NT2/D1 (cell line): ENCODE measurements around the gene BGN.
A peak's percentile ranks its signal among the peaks of the same experiment; 100 is the strongest.

Experiments used
- DNase-seq: peaks from one replicate; pipeline ENCODE4 v3.0.0-alpha.2; 2011; ENCODE audit warnings: low read depth, low spot score
- H3K27me3 ChIP-seq: 2 replicates; pipeline ENCODE4 v1.6.0; 2011; ENCODE audit warnings: mild to moderate bottlenecking; ENCODE audit not compliant: insufficient read length, insufficient read depth
- H3K36me3 ChIP-seq: 2 replicates; pipeline ENCODE4 v1.6.1; 2011; ENCODE audit warnings: mild to moderate bottlenecking, low read length, mixed read lengths; ENCODE audit not compliant: insufficient read depth, insufficient read length
- H3K4me1 ChIP-seq: 2 replicates; pipeline ENCODE4 v1.5.1; 2011; ENCODE audit not compliant: insufficient read depth, insufficient read length
- H3K4me3 ChIP-seq: 2 replicates; pipeline ENCODE4 v1.5.1; 2011; ENCODE audit warnings: low read depth; ENCODE audit not compliant: insufficient read length
- H3K9ac ChIP-seq: 2 replicates; pipeline ENCODE4 v1.6.0; 2011; ENCODE audit warnings: low read depth; ENCODE audit not compliant: insufficient read length
- H3K9me3 ChIP-seq: 2 replicates; pipeline ENCODE4 v1.5.1; 2011; ENCODE audit warnings: mild to moderate bottlenecking, low read length; ENCODE audit not compliant: insufficient read depth
- SUZ12 ChIP-seq: IDR thresholded peaks from 2 replicates; pipeline ENCODE4 v1.6.1; 2011; ENCODE audit not compliant: insufficient read length, insufficient read depth; ENCODE audit errors: extremely low read depth
- YY1 ChIP-seq: IDR thresholded peaks from 2 replicates; pipeline ENCODE4 v1.6.1; 2011; ENCODE audit not compliant: insufficient read length, insufficient read depth
- ZNF274 ChIP-seq: IDR thresholded peaks from 2 replicates; pipeline ENCODE4 v1.6.1; 2011; ENCODE audit warnings: mild to moderate bottlenecking, low read depth, low read length

The BGN gene

DNA sequence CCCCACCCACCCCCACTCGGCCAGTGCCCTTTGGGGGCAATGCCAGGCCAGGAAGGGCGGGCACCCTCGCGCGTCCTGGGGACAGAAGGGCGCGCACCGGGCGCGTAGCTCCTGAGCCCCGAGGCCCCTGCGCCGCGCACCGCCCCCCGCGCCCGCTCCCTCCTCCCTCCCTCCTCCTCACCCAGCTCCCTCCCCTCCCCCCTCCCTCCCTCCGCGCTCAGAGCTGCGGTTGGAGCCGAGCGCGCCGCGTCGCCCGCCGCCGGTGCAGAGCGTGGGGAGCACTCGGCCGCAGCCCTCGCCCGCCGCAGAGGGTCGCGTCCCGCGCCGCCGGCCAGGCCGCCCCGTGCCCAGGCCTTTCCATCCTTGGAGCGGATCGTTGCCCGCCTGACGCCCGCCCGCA lies 22.6 kb downstream of the BGN start, which contains the start of gene ATP2B3:
ATP2B3 (plus strand) TSS at position 220 of the 400 bp plus-strand sequence. CDS start 18,606 bp downstream, outside the sequence.
- Histone ChIP-seq H3K9me3 (no peaks in the 10 kb centered on the region), H3K9ac (no peak within 1 kb of the TSS), H3K4me1 (no peaks in the 10 kb centered on the region), H3K36me3 (no peaks in the 10 kb centered on the region), H3K4me3 (peak within 1 kb of the TSS; percentile 32), H3K27me3 (peaks cover 41% of the 10 kb centered on the region)
- DNase-seq: no peak
- TF ChIP-seq YY1: no peak
- no peak for TF ChIP-seq ZNF274
- TF ChIP-seq SUZ12: no peak

DNA sequence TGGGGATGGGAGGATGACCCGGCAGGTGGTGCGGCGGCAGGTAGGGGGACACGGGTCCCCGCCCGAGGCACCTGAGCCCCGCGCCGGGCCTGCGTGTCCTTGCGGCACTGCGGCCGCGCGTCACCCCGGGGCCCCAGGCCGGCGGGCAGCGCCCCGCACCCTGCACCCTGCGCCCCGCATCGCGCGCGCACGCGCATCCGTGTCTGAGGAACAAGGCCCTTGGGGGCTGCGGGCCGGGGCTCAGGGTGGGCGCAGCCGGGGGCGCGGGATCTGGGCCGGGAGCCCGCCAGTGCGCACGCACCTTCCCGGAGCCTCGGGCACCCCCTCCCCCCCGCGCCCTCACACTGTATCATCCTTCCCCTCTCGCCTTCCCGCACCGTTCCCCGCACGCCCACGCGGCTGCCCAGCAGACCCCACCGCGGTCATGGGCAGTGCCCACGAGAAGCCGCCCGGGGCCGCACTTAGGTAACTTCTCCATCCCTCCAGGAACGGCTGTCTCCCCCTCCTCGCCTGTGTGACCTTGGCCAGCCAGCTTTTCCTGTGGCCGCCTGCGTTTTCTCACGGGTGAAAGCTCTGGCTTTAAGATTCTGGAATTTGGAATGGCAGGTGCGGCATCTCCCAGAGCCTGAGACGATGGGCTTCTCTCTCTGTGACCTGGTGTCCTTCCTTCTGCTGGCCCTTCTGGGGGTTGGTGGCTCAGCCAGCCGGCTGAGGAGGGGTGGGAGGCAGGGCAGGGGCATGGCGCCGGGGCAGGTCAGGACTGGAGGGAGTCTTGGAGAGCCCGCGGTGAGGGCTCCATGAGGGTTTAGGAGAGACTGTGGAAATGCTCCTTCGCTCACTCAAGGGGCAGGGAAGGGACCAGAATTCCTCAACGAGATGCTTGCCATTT lies 23.4 kb downstream of the BGN start:
- no peak for TF ChIP-seq YY1
- no peak for TF ChIP-seq ZNF274
- TF ChIP-seq SUZ12: peak; percentile 71
- Histone ChIP-seq H3K4me3 (peak overlapping the region; percentile 32), H3K36me3 (no peaks in the 10 kb centered on the region), H3K4me1 (no peaks in the 10 kb centered on the region), H3K9me3 (no peaks in the 10 kb centered on the region), H3K27me3 (peaks cover 41% of the 10 kb centered on the region), H3K9ac (no peak overlapping the region)
- DNase-seq: no peak

DNA sequence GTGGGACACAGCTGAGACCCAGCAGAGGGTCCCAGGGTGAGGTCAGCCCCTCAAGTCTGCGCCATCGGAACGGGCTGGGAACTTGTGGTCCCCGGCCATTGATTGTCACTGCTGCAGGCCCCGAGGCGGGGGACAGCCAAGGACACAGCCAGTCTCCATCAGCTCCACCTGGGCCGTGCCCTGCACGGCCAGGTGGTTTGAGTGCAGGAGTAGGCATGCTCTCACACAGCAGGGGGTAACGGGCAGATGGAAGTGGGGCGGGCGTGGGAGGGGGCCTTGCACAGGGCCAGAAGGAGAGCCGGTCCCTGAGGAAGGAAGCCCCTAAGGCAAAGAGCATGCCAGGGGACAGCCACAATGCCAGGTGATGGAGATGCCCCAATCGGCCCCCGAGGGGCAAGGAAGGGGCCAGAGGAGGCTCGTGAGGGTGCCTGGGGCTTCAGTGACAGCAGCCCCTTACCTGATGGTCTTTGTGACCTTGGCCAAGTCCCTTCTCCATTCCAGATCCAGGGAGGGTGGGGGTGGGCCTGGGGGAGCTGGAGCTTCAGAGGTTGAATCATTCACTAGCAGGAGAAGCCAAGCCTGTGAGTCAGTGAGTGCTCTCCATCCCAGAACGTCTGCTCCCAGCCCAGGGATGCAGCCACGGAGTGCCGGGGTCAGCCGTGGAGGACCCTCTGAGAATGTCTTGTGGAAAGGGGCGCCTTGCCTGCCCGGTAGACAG lies 24.9 kb downstream of the BGN start:
- no peak overlapping the region for H3K4me3 ChIP-seq
- peaks cover 39% of the 10 kb centered on the region for H3K27me3 ChIP-seq

GRCh38 chrX:153520287-153520917 lies 25.6 kb downstream of the BGN start:
- Histone ChIP-seq H3K9me3 (no peaks in the 10 kb centered on the region), H3K4me1 (no peaks in the 10 kb centered on the region), H3K4me3 (no peak overlapping the region), H3K9ac (no peak overlapping the region), H3K27me3 (peaks cover 37% of the 10 kb centered on the region), H3K36me3 (no peaks in the 10 kb centered on the region)
- DNase-seq: no peak
- TF ChIP-seq ZNF274 (no peak), YY1 (no peak), SUZ12 (no peak)

More for the DNA sequence above, 24.9 kb downstream of the BGN start:
- Histone ChIP-seq H3K9ac (no peak overlapping the region), H3K9me3 (no peaks in the 10 kb centered on the region), H3K36me3 (no peaks in the 10 kb centered on the region), H3K4me1 (no peaks in the 10 kb centered on the region)
- no peak for TF ChIP-seq ZNF274
- TF ChIP-seq SUZ12: no peak
- no peak for TF ChIP-seq YY1
- DNase-seq: no peak

DNA sequence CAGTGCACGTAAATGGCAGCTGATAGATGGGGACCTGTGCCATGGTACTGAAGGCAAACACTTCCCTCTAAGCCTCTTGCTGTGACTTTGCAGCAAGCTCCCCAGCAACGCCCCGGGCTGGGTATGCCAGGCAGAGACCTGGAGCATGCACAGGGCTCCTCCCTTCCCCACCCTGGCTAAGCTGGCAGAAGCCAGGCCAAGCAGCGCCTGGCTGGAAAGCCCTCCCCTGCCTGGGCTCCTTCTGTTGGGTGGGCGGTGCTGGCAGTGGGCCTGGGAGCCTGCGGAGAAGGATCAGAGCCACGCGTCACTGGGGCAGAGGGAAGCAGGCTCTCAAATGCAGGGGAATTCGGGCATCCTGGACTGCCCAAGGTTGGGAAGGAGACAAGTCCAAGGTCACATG lies 26.3 kb downstream of the BGN start:
- no peak for DNase-seq
- TF ChIP-seq SUZ12 (no peak), YY1 (no peak), ZNF274 (no peak)
- H3K27me3 ChIP-seq: peaks cover 32% of the 10 kb centered on the region

DNA sequence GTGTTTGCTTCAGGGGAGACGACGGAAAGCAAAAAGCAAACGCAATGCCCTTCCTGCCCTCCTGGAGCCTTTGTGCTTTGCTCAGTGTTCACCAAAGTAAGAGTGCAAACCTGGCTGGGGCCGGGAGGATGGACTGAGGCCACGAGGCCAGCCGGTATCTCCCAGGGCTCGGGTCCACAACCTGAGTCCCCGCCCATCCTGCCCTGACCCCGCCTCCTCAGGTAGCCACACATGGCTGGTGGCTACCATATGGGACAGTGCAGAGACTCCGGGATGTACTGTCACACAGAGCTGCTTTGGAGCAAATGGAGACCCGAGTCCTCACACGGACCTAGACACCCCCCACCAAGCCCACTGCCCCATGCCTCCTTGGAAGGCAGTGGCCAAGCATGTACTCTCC lies 27.5 kb downstream of the BGN start:
- H3K9me3 ChIP-seq: no peaks in the 10 kb centered on the region
- TF ChIP-seq ZNF274 (no peak), YY1 (no peak), SUZ12 (no peak)
- DNase-seq: no peak
- no peaks in the 10 kb centered on the region for H3K36me3 ChIP-seq
- H3K27me3 ChIP-seq: peaks cover 20% of the 10 kb centered on the region
- no peaks in the 10 kb centered on the region for H3K4me1 ChIP-seq
- no peak overlapping the region for H3K4me3 ChIP-seq
- H3K9ac ChIP-seq: no peak overlapping the region

More for the DNA sequence above, 26.3 kb downstream of the BGN start:
- Histone ChIP-seq H3K9ac (no peak overlapping the region), H3K4me1 (no peaks in the 10 kb centered on the region), H3K9me3 (no peaks in the 10 kb centered on the region), H3K36me3 (no peaks in the 10 kb centered on the region), H3K4me3 (no peak overlapping the region)
